HCT116 (cell line): ENCODE measurements around the gene EYA4. TPM values are rescaled to one million over a fixed set of nuclear protein-coding genes. Genes with fewer than 3 reads are reported as not detected.

ENCODE experiments used
- ATAC-seq: fragments of 200-7000 bp; cut with Tn5 transposase; 2 replicates; pipeline ENCODE4 v1.9.1; 2020; ENCODE audit warnings: mild to moderate bottlenecking, moderate library complexity
- BruUV-seq: library from RNA; stranded (reverse); fragments of 400-500 nt; replicated peaks from 2 replicates; lab custom pipeline; 2021; lab: Mats Ljungman, UMichigan
- CTCF ChIA-PET: fragments of 300-600 bp; sonication (Branson Sonifier 250); formaldehyde crosslinking; loops from one replicate; lab custom pipeline; 2021; ENCODE audit warnings: antibody characterized with exemption; lab: Charles Lee
- POLR2A ChIA-PET: fragments of 300-600, 350-600 bp; sonication (Branson Sonifier 250); formaldehyde crosslinking; loops from one replicate; lab custom pipeline; 2021; ENCODE audit warnings: antibody characterized with exemption; lab: Charles Lee
- RAD21 ChIA-PET, 2 experiments: fragments of 300-600 bp; sonication (Branson Sonifier 250); formaldehyde crosslinking; loops; one replicate each; lab custom pipeline; 2023; ENCODE audit warnings: low total read pairs in 2 of 2; ENCODE audit not compliant: uncharacterized antibody in 2 of 2, unreplicated experiment in 2 of 2, low non-redundant PET in 1 of 2; lab: Charles Lee
- DNase-seq: peaks from one replicate; pipeline ENCODE4 v3.0.0-alpha.2; 2010; ENCODE audit warnings: low read depth, low spot score
- H2AFZ ChIP-seq: fragments of 200-600 bp; shearing (Covaris generic), sonication (generic); 2 replicates; pipeline ENCODE4 v1.6.1; 2017; ENCODE audit warnings: low read depth, mixed run types, mixed read lengths, antibody characterized with exemption, low read length; ENCODE audit not compliant: poor library complexity, severe bottlenecking
- H3K27ac ChIP-seq: 2 replicates; pipeline ENCODE4 v1.5.1; 2012; ENCODE audit warnings: low read depth, low read length
- H3K27me3 ChIP-seq: fragments of 200-600 bp; sonication (generic); 2 replicates; pipeline ENCODE4 v1.6.1; 2016; ENCODE audit warnings: mixed run types, low read length, mixed read lengths; ENCODE audit not compliant: insufficient read depth
- H3K36me3 ChIP-seq, 2 experiments: fragments of 200-500 bp in 1 of 2; fragments of 200-600 bp in 1 of 2; sonication (Bioruptor generic) in 1 of 2; sonication (generic) in 1 of 2; 2 replicates each; pipeline versions ENCODE4 v1.5.1 to v1.6.1; 2014 to 2016; ENCODE audit warnings: low read length in 2 of 2, inconsistent platforms in 1 of 2, mixed read lengths in 1 of 2, mixed run types in 1 of 2; ENCODE audit not compliant: insufficient read depth in 2 of 2, control insufficient read depth in 1 of 2
- H3K4me1 ChIP-seq, 2 experiments: fragments of 200-600 bp in 1 of 2; sonication (generic) in 1 of 2; 2 replicates each; pipeline versions ENCODE4 v1.5.1 to v1.6.1; 2012 to 2017; ENCODE audit warnings: low read length in 2 of 2, inconsistent platforms in 1 of 2, mild to moderate bottlenecking in 1 of 2, mixed read lengths in 1 of 2, mixed run types in 1 of 2, moderate library complexity in 1 of 2; ENCODE audit not compliant: insufficient read depth in 2 of 2, control insufficient read depth in 1 of 2
- H3K4me2 ChIP-seq: fragments of 200-600 bp; sonication (generic); 2 replicates; pipeline ENCODE4 v1.6.1; 2017; ENCODE audit warnings: mixed run types, low read length, mixed read lengths
- H3K4me3 ChIP-seq, 2 experiments: fragments of 200-600 bp in 1 of 2; sonication (generic) in 1 of 2; replicated peaks in 1 of 2; 2 replicates each; pipeline ENCODE4 v1.5.1; 2011 to 2016; ENCODE audit warnings: low read length in 2 of 2, control low read depth in 1 of 2, low read depth in 1 of 2, mild to moderate bottlenecking in 1 of 2, mixed read lengths in 1 of 2, mixed run types in 1 of 2
- H3K79me2 ChIP-seq: fragments of 200-600 bp; sonication (generic); 2 replicates; pipeline ENCODE4 v1.6.1; 2017; ENCODE audit warnings: mild to moderate bottlenecking, mixed run types, low read length, moderate library complexity, mixed read lengths; ENCODE audit not compliant: insufficient read depth
- H3K9ac ChIP-seq: fragments of 200-600 bp; sonication (generic); 2 replicates; pipeline ENCODE4 v1.6.1; 2016; ENCODE audit warnings: low read length, mixed read lengths
- H3K9me2 ChIP-seq: fragments of 200-600 bp; sonication (generic), shearing (Covaris generic); 2 replicates; pipeline ENCODE4 v1.6.1; 2017; ENCODE audit warnings: mixed run types, mild to moderate bottlenecking, moderate library complexity; ENCODE audit not compliant: insufficient read depth
- H3K9me3 ChIP-seq, 2 experiments: fragments of 200-500 bp in 1 of 2; fragments of 200-600 bp in 1 of 2; sonication (Bioruptor generic) in 1 of 2; sonication (generic) in 1 of 2; 2 replicates each; pipeline ENCODE4 v1.6.1; 2014 to 2017; ENCODE audit warnings: low read length in 2 of 2, mixed read lengths in 2 of 2, inconsistent platforms in 1 of 2, low read depth in 1 of 2, mild to moderate bottlenecking in 1 of 2, mixed run types in 1 of 2, moderate library complexity in 1 of 2; ENCODE audit not compliant: control insufficient read depth in 1 of 2, insufficient read depth in 1 of 2
- H4K20me1 ChIP-seq: fragments of 200-600 bp; sonication (generic), shearing (Covaris generic); 2 replicates; pipeline ENCODE4 v1.6.1; 2017; ENCODE audit warnings: mixed run types, mild to moderate bottlenecking, moderate library complexity; ENCODE audit not compliant: insufficient read depth
- EGR1 ChIP-seq: IDR thresholded peaks from 2 replicates; pipeline ENCODE4 v1.6.1; 2012; ENCODE audit warnings: low read depth
- ELF1 ChIP-seq: IDR thresholded peaks from 2 replicates; pipeline ENCODE4 v1.6.1; 2012; ENCODE audit warnings: low read depth, borderline replicate concordance
- FOSL1 ChIP-seq: IDR thresholded peaks from 2 replicates; pipeline ENCODE4 v1.6.1; 2012; ENCODE audit warnings: low read depth
- JUND ChIP-seq: IDR thresholded peaks from 2 replicates; pipeline ENCODE4 v1.6.1; 2012
- SRF ChIP-seq: IDR thresholded peaks from 2 replicates; pipeline ENCODE4 v1.6.1; 2012; ENCODE audit warnings: low read depth
- TCF7L2 ChIP-seq: IDR thresholded peaks from 2 replicates; pipeline ENCODE4 v1.7.0; 2011; ENCODE audit warnings: borderline replicate concordance, inconsistent platforms; ENCODE audit not compliant: insufficient read depth, insufficient read length; ENCODE audit errors: extremely low read depth
- intact Hi-C: fragments of 100-400 bp; cut with micrococcal nuclease; formaldehyde crosslinking; loops from 2 replicates; pipeline ENCODE4 v1.10.0; 2022
- total RNA-seq: library from RNA; stranded (reverse); gene quantifications from one replicate; pipeline ENCODE4 v1.2.1, GENCODE V29; 2021; ENCODE audit not compliant: unreplicated experiment
- TF ChIP-seq, protein P1 (sequence below): IDR thresholded peaks from 2 replicates; pipeline ENCODE4 v1.6.1; 2012; ENCODE audit warnings: low read depth

Gene EYA4
- total RNA-seq, 1 experiment from 2014 or later: not detected

DNA sequence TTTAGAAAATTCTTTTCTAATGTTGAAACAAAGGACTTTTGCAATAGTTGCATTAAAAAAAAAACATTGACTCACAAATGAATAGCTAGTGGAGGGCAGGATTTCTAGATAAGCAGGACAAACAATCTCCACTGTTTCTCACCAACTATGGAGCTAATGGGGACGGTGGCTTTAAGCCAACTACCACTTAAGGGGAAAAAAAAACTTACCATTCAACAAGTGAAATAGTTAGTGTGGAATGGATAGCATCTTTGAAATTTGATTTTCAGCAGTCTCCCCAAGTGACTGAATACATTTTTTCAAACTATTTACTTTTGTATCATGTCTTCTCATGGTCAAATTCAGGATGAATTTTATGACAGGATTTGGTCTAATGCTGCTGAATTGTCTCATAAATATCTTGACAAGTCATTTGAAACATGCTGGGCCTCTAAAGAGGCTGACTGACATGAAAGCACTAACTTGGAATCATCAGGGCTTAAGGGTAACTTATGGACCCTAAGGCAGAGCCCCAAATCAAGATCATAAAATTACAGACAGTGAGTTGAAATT is 100.5 kb downstream of the EYA4 start:
- no peaks in the 10 kb centered on the region for H3K36me3 ChIP-seq
- POLR2A ChIA-PET: no interaction called here
- H3K9me2 ChIP-seq: no peaks in the 10 kb centered on the region
- H4K20me1 ChIP-seq: no peaks in the 10 kb centered on the region
- no peak for ATAC-seq
- RAD21 ChIA-PET: no interaction called here
- TF ChIP-seq FOSL1 (no peak), SRF (no peak), TCF7L2 (no peak), EGR1 (no peak), ELF1 (no peak), JUND (no peak)
- TF ChIP-seq, protein P1, sequence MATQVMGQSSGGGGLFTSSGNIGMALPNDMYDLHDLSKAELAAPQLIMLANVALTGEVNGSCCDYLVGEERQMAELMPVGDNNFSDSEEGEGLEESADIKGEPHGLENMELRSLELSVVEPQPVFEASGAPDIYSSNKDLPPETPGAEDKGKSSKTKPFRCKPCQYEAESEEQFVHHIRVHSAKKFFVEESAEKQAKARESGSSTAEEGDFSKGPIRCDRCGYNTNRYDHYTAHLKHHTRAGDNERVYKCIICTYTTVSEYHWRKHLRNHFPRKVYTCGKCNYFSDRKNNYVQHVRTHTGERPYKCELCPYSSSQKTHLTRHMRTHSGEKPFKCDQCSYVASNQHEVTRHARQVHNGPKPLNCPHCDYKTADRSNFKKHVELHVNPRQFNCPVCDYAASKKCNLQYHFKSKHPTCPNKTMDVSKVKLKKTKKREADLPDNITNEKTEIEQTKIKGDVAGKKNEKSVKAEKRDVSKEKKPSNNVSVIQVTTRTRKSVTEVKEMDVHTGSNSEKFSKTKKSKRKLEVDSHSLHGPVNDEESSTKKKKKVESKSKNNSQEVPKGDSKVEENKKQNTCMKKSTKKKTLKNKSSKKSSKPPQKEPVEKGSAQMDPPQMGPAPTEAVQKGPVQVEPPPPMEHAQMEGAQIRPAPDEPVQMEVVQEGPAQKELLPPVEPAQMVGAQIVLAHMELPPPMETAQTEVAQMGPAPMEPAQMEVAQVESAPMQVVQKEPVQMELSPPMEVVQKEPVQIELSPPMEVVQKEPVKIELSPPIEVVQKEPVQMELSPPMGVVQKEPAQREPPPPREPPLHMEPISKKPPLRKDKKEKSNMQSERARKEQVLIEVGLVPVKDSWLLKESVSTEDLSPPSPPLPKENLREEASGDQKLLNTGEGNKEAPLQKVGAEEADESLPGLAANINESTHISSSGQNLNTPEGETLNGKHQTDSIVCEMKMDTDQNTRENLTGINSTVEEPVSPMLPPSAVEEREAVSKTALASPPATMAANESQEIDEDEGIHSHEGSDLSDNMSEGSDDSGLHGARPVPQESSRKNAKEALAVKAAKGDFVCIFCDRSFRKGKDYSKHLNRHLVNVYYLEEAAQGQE: no peak
- TF ChIP-seq, all 23 proteins: peak for 0
- Histone ChIP-seq H3K4me3 (no peak overlapping the region), H3K79me2 (no peaks in the 10 kb centered on the region), H3K4me2 (no peak overlapping the region), H3K9ac (no peak overlapping the region), H3K9me3 (no peaks in the 10 kb centered on the region), H3K27ac (no peak overlapping the region), H3K4me1 (no peaks in the 10 kb centered on the region), H3K27me3 (peaks cover 3% of the 10 kb centered on the region; the same call in 1 of the 2 replicates), H2AFZ (no peak overlapping the region)
- BruUV-seq: no TSS peak
- DNase-seq: no peak
- intact Hi-C loops: no loop called here
- CTCF ChIA-PET: no interaction called here
